GM12878 (cell line): Measurements from ENCODE around the gene EXOC5. TPM values are rescaled to one million over a fixed set of nuclear protein-coding genes. Genes with fewer than 3 reads are reported as not detected.

Experiments used
- ATAC-seq: fragments of 200-7000 bp; cut with Tn5 transposase; 3 replicates; pipeline ENCODE4 v1.9.1; 2020; ENCODE audit warnings: mild to moderate bottlenecking, moderate library complexity
- BruUV-seq: library from RNA; stranded (reverse); fragments of 400-500 nt; replicated peaks from 2 replicates; lab custom pipeline; 2021; lab: Mats Ljungman, UMichigan
- CTCF ChIA-PET: fragments of 300-600 bp; sonication (Branson Sonifier 250); formaldehyde crosslinking; extraction: SDS; loops from one replicate; lab custom pipeline; 2021; ENCODE audit warnings: inconsistent platforms; lab: Yijun Ruan, JAX
- POLR2A ChIA-PET: fragments of 350-600 bp; formaldehyde crosslinking; extraction: SDS; loops from one replicate; lab custom pipeline; 2021; ENCODE audit warnings: inconsistent platforms; lab: Charles Lee
- RAD21 ChIA-PET: fragments of 300-600 bp; sonication (Branson Sonifier 250); formaldehyde crosslinking; loops from one replicate; lab custom pipeline; 2023; ENCODE audit warnings: antibody characterized with exemption; ENCODE audit not compliant: unreplicated experiment; lab: Charles Lee
- SMC1A ChIA-PET: fragments of 300-600 bp; sonication (Branson Sonifier 250); formaldehyde crosslinking; loops from one replicate; lab custom pipeline; 2023; ENCODE audit not compliant: unreplicated experiment, uncharacterized antibody; lab: Charles Lee
- DNase-seq: peaks from one replicate; pipeline ENCODE4 v3.0.0-alpha.2; 2011; ENCODE audit warnings: low read depth, low spot score
- FAIRE-seq: peaks from 3 replicates; lab custom pipeline; 2011; peaks lifted over from hg19 to GRCh38; lab: Jason Lieb, UNC
- H2AFZ ChIP-seq: 2 replicates; pipeline ENCODE4 v1.6.0; 2011; ENCODE audit warnings: low read depth, low read length, control low read depth; ENCODE audit not compliant: control insufficient read depth
- H3K27ac ChIP-seq: 2 replicates; pipeline ENCODE4 v1.5.1; 2011; ENCODE audit warnings: control low read depth; ENCODE audit not compliant: control insufficient read depth, insufficient read depth
- H3K27me3 ChIP-seq, 2 experiments: replicated peaks in 1 of 2; 2 replicates each; pipeline versions ENCODE4 v1.6.0 to v1.6.1; 2011; ENCODE audit warnings: low read length in 1 of 2; ENCODE audit not compliant: control insufficient read depth in 2 of 2, insufficient read depth in 2 of 2
- H3K36me3 ChIP-seq, 2 experiments: 2 replicates each; pipeline ENCODE4 v1.5.1; 2011; ENCODE audit warnings: low read length in 1 of 2; ENCODE audit not compliant: control insufficient read depth in 2 of 2, insufficient read depth in 2 of 2
- H3K4me1 ChIP-seq: 2 replicates; pipeline ENCODE4 v1.6.1; 2011; ENCODE audit warnings: mild to moderate bottlenecking, low read length, moderate library complexity, mixed read lengths; ENCODE audit not compliant: control insufficient read depth, insufficient read depth
- H3K4me2 ChIP-seq: 2 replicates; pipeline ENCODE4 v1.6.0; 2011; ENCODE audit warnings: control low read depth; ENCODE audit not compliant: control insufficient read depth, insufficient read depth
- H3K4me3 ChIP-seq: fragments of 200-600 bp; sonication (generic); 2 replicates; pipeline ENCODE4 v1.5.1; 2016
- H3K79me2 ChIP-seq: 2 replicates; pipeline ENCODE4 v1.6.0; 2011; ENCODE audit warnings: low read length; ENCODE audit not compliant: control insufficient read depth, insufficient read depth
- H3K9ac ChIP-seq: 2 replicates; pipeline ENCODE4 v1.8.0; 2011; ENCODE audit warnings: low read length, control low read depth, mixed read lengths; ENCODE audit not compliant: control insufficient read depth, insufficient read depth
- H3K9me3 ChIP-seq: replicated peaks from 3 replicates; pipeline ENCODE4 v1.5.1; 2011; ENCODE audit warnings: mild to moderate bottlenecking, low read length; ENCODE audit not compliant: control insufficient read depth, insufficient read depth
- H4K20me1 ChIP-seq: 2 replicates; pipeline ENCODE4 v1.6.0; 2011; ENCODE audit not compliant: control insufficient read depth, insufficient read depth
- ATF2 ChIP-seq: IDR thresholded peaks from 2 replicates; pipeline ENCODE4 v1.6.1; 2012; ENCODE audit warnings: low read length, inconsistent platforms
- BMI1 ChIP-seq: fragments of 450-650 bp; IDR thresholded peaks from 2 replicates; pipeline ENCODE4 v1.6.1; 2016; ENCODE audit warnings: mild to moderate bottlenecking, moderate library complexity, borderline replicate concordance
- E2F8 ChIP-seq: fragments of 450-650 bp; IDR thresholded peaks from 2 replicates; pipeline ENCODE4 v1.6.1; 2018; ENCODE audit warnings: mild to moderate bottlenecking, low read depth, moderate library complexity; ENCODE audit not compliant: partially characterized antibody
- HDAC2 ChIP-seq: fragments of 200-600 bp; sonication (generic); IDR thresholded peaks from 2 replicates; pipeline ENCODE4 v1.6.1; 2017
- MYC ChIP-seq: IDR thresholded peaks from 2 replicates; pipeline ENCODE4 v1.6.1; 2011; ENCODE audit warnings: mild to moderate bottlenecking, low read length, moderate library complexity, inconsistent platforms; ENCODE audit not compliant: insufficient read depth, insufficient replicate concordance, insufficient read length, severe bottlenecking
- NFYA ChIP-seq: IDR thresholded peaks from 2 replicates; pipeline ENCODE4 v1.6.1; 2011; ENCODE audit warnings: low read depth, mild to moderate bottlenecking, low read length, improper control_type of control experiment, borderline replicate concordance
- POLR2AphosphoS2 ChIP-seq: IDR thresholded peaks from 2 replicates; pipeline ENCODE4 v1.6.1; 2011; ENCODE audit warnings: low read depth, mild to moderate bottlenecking, low read length, improper control_type of control experiment, moderate library complexity
- POLR2AphosphoS5 ChIP-seq: IDR thresholded peaks from 2 replicates; pipeline ENCODE4 v1.6.1; 2011; ENCODE audit warnings: mild to moderate bottlenecking, low read length, inconsistent platforms
- RB1 ChIP-seq: fragments of 450-650 bp; formaldehyde crosslinking; IDR thresholded peaks from 2 replicates; pipeline ENCODE4 v1.6.1; 2017; ENCODE audit warnings: mild to moderate bottlenecking, borderline replicate concordance
- USF2 ChIP-seq: IDR thresholded peaks from 2 replicates; pipeline ENCODE4 v1.6.1; 2011; ENCODE audit warnings: low read depth, low read length, improper control_type of control experiment, borderline replicate concordance
- YBX1 ChIP-seq: fragments of 450-650 bp; IDR thresholded peaks from 2 replicates; pipeline ENCODE4 v1.6.1; 2016; ENCODE audit warnings: antibody characterized with exemption
- in situ Hi-C: fragments of 300-500 bp; cut with MboI; formaldehyde crosslinking; loops from 9 replicates; pipeline ENCODE4 v1.14.3; 2018; ENCODE audit warnings: mixed read lengths
- intact Hi-C: fragments of 100-400 bp; cut with micrococcal nuclease; formaldehyde crosslinking; loops from one replicate; pipeline ENCODE4 v1.14.2; 2022; ENCODE audit not compliant: unreplicated experiment
- polyA plus RNA-seq, 11 experiments: library from polyadenylated mRNA; depleted of rRNA in 4 of 11; unstranded in 6 of 11; stranded (reverse) in 5 of 11; fragments of >200 nt; fragmentation: Nextera tagmentation in 4 of 11; fragmentation: Illumina TruSeq in 1 of 11; extraction: Ambion mirVana in 4 of 11; extraction: Trizol in 1 of 11; gene quantifications; 1 replicate in 1 of 11; 2 replicates in 10 of 11; pipeline versions ENCODE4 v1.2.1 to v1.2.3, GENCODE V29; 2011 to 2016; ENCODE audit warnings: inconsistent platforms in 2 of 11, missing spikeins in 2 of 11, low read depth in 1 of 11
- total RNA-seq, 4 experiments: library from RNA; depleted of rRNA in 3 of 4; stranded (reverse); fragments of >200 nt in 3 of 4; fragmentation: Illumina TruSeq in 1 of 4; extraction: Trizol in 1 of 4; gene quantifications; 2 replicates each; pipeline versions ENCODE4 v1.2.1 to v1.2.3, GENCODE V29; 2013 to 2021
- TF ChIP-seq, protein P1 (sequence below): IDR thresholded peaks from 2 replicates; pipeline ENCODE4 v1.6.1; 2011; ENCODE audit warnings: low read depth, mild to moderate bottlenecking, low read length, moderate library complexity, borderline replicate concordance; ENCODE audit errors: extremely low read depth
- TF ChIP-seq, protein P2 (sequence below): fragments of 450-650 bp; IDR thresholded peaks from 2 replicates; pipeline ENCODE4 v1.6.1; 2017; ENCODE audit warnings: mild to moderate bottlenecking, moderate library complexity

Gene EXOC5
- total and polyA plus RNA-seq, 10 of the 15 experiments (the other 5 are each of a cell fraction or from before 2014, with no cell fraction given) = 10.3 to 101 (median 43.6) TPM

- ATAC-seq (no peak), FAIRE-seq (no peak), DNase-seq (no peak)
- H3K4me2 ChIP-seq = no peak overlapping the region
- no peak overlapping the region for H3K27ac ChIP-seq
- no peaks in the 10 kb centered on the region; a peak in 2 of 4 replicates for H3K36me3 ChIP-seq
- no peaks in the 10 kb centered on the region for H3K4me1 ChIP-seq
- H3K79me2 ChIP-seq = no peaks in the 10 kb centered on the region
- no peak overlapping the region for H2AFZ ChIP-seq
- intact Hi-C loops = no loop called here
- ChIA-PET SMC1A (interaction anchor here (0.7 to 1.3 kb wide), 3 partner anchors 8 to 26 kb away, joined by 3 to 6 read pairs (median 4); partner anchors contain the start of genes AP5M1 and EXOC5), POLR2A (no interaction called here), CTCF (interaction anchor here (0.9 to 2.1 kb wide), 2 partner anchors 9 to 74 kb away, joined by 4 read pairs; no protein-coding TSS in a partner anchor), RAD21 (no interaction called here)
- H3K9me3 ChIP-seq = no peaks in the 10 kb centered on the region
- H3K4me3 ChIP-seq = no peak overlapping the region
- no peak overlapping the region for H3K9ac ChIP-seq
- no TSS peak for BruUV-seq
- no peaks in the 10 kb centered on the region for H3K27me3 ChIP-seq
- in situ Hi-C loops = no loop called here
- no peaks in the 10 kb centered on the region for H4K20me1 ChIP-seq
- TF ChIP-seq USF2 (no peak), MYC (no peak), NFYA (no peak), ATF2 (no peak), POLR2AphosphoS5 (no peak), POLR2AphosphoS2 (no peak), E2F8 (no peak), HDAC2 (no peak), YBX1 (no peak), RB1 (no peak), BMI1 (no peak)
- TF ChIP-seq, protein P1, sequence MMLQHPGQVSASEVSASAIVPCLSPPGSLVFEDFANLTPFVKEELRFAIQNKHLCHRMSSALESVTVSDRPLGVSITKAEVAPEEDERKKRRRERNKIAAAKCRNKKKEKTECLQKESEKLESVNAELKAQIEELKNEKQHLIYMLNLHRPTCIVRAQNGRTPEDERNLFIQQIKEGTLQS = no peak
- TF ChIP-seq, protein P2, sequence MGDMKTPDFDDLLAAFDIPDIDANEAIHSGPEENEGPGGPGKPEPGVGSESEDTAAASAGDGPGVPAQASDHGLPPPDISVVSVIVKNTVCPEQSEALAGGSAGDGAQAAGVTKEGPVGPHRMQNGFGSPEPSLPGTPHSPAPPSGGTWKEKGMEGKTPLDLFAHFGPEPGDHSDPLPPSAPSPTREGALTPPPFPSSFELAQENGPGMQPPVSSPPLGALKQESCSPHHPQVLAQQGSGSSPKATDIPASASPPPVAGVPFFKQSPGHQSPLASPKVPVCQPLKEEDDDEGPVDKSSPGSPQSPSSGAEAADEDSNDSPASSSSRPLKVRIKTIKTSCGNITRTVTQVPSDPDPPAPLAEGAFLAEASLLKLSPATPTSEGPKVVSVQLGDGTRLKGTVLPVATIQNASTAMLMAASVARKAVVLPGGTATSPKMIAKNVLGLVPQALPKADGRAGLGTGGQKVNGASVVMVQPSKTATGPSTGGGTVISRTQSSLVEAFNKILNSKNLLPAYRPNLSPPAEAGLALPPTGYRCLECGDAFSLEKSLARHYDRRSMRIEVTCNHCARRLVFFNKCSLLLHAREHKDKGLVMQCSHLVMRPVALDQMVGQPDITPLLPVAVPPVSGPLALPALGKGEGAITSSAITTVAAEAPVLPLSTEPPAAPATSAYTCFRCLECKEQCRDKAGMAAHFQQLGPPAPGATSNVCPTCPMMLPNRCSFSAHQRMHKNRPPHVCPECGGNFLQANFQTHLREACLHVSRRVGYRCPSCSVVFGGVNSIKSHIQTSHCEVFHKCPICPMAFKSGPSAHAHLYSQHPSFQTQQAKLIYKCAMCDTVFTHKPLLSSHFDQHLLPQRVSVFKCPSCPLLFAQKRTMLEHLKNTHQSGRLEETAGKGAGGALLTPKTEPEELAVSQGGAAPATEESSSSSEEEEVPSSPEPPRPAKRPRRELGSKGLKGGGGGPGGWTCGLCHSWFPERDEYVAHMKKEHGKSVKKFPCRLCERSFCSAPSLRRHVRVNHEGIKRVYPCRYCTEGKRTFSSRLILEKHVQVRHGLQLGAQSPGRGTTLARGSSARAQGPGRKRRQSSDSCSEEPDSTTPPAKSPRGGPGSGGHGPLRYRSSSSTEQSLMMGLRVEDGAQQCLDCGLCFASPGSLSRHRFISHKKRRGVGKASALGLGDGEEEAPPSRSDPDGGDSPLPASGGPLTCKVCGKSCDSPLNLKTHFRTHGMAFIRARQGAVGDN = no peak
These were observed 25.4 kb downstream of the EXOC5 start for GRCh38 chr14:57243320-57243719.
